Gastrocnemius medialis (tissue), 4 donors: Measurements from ENCODE around the gene MFSD6L. TPM values are rescaled to one million over a fixed set of nuclear protein-coding genes. Genes with fewer than 3 reads are reported as not detected.

Experiments
- ATAC-seq, 2 donors: fragments of 150-250 bp; one replicate each; pipeline ENCODE4 v1.9.1; 2016
- DNase-seq, 2 donors: peaks; one replicate each; pipeline ENCODE4 v3.0.0-alpha.2; 2019
- H3K27ac ChIP-seq, 4 donors: fragments of 200-600 bp; sonication (generic); 1 replicate in 1 of 4; 2 replicates in 3 of 4; pipeline ENCODE4 v1.5.1; 2016 to 2018; ENCODE audit warnings: mild to moderate bottlenecking in 2 of 4, moderate library complexity in 1 of 4
- H3K27me3 ChIP-seq, 3 donors: fragments of 200-600 bp; sonication (generic) in 2 of 3; 1 replicate in 1 of 3; 2 replicates in 2 of 3; pipeline versions ENCODE4 v1.5.1 to v1.6.0; 2016 to 2019; ENCODE audit warnings: mild to moderate bottlenecking in 1 of 3, moderate library complexity in 1 of 3
- H3K36me3 ChIP-seq, 2 donors: fragments of 200-600 bp; sonication (generic) in 1 of 2; one replicate each; pipeline ENCODE4 v1.5.1; 2017 to 2018
- H3K4me1 ChIP-seq, 2 donors: fragments of 200-600 bp; sonication (generic) in 1 of 2; one replicate each; pipeline ENCODE4 v1.5.1; 2016 to 2017; ENCODE audit warnings: mild to moderate bottlenecking in 2 of 2
- H3K4me3 ChIP-seq, 4 donors: fragments of 200-600 bp; sonication (generic) in 3 of 4; 1 replicate in 1 of 4; 2 replicates in 3 of 4; pipeline ENCODE4 v1.5.1; 2016 to 2019; ENCODE audit warnings: mild to moderate bottlenecking in 2 of 4
- H3K9me3 ChIP-seq, 3 donors: fragments of 200-600 bp; sonication (generic) in 2 of 3; 1 replicate in 1 of 3; 2 replicates in 2 of 3; pipeline ENCODE4 v1.5.1; 2016 to 2019
- CTCF ChIP-seq, 5 experiments: fragments of 450-650 bp in 3 of 5; fragments of 200-600 bp in 2 of 5; sonication (generic) in 2 of 5; IDR thresholded peaks in 4 of 5; conservative IDR thresholded peaks in 1 of 5; 1 replicate in 4 of 5; 2 replicates in 1 of 5; pipeline ENCODE4 v1.5.1; 2016 to 2019; ENCODE audit warnings: antibody characterized with exemption in 5 of 5, mild to moderate bottlenecking in 3 of 5, moderate library complexity in 3 of 5
- POLR2A ChIP-seq, 2 donors: fragments of 450-650 bp; IDR thresholded peaks; one replicate each; pipeline ENCODE4 v1.6.1; 2017; ENCODE audit warnings: antibody characterized with exemption in 2 of 2, mild to moderate bottlenecking in 2 of 2, moderate library complexity in 2 of 2
- in situ Hi-C, 4 donors: fragments of 200-750 bp; cut with MboI; loops; one replicate each; pipeline versions ENCODE4 v1.15.0 to v1.8.0; 2017; ENCODE audit warnings: low sequenced_read_pairs in 4 of 4
- intact Hi-C: fragments of 100-400 bp; cut with DNase I; formaldehyde crosslinking; loops from one replicate; pipeline ENCODE4 v1.15.1; 2023; ENCODE audit warnings: low total_unique reads
- total RNA-seq, 4 donors: library from RNA; depleted of rRNA; stranded (reverse); fragments of >200 nt; gene quantifications; one replicate each; pipeline versions ENCODE4 v1.1.0 to v1.2.3, GENCODE V29; 2016

Gene MFSD6L
- total RNA-seq, 4 donors from 2014 or later = not detected

GRCh38 chr17:8837563-8838075 lies 38.5 kb upstream of the MFSD6L start:
- no peak for ATAC-seq
- TF ChIP-seq POLR2A (IDR thresholded peaks at IDR 0.05) (no peak), CTCF (IDR thresholded peaks at IDR 0.05 in 4 of 5, conservative IDR thresholded peaks at IDR 0.05 in 1 of 5) (no peak)
- Histone ChIP-seq H3K4me3 (no peak overlapping the region), H3K27ac (no peak overlapping the region), H3K27me3 (peaks cover 3 to 6% (median 5%) of the 10 kb centered on the region in 3 donors), H3K4me1 (no peaks in the 10 kb centered on the region), H3K9me3 (no peaks in the 10 kb centered on the region), H3K36me3 (no peaks in the 10 kb centered on the region)
- in situ Hi-C loops = no loop called here
- intact Hi-C loops = no loop called here
- DNase-seq = no peak

- H3K36me3 ChIP-seq = no peaks in the 10 kb centered on the region
- H3K27ac ChIP-seq = no peak overlapping the region
- in situ Hi-C loops (no loop called here), intact Hi-C loops (no loop called here)
- no peak for ATAC-seq
- H3K4me1 ChIP-seq = no peaks in the 10 kb centered on the region
- H3K4me3 ChIP-seq = no peak overlapping the region
- DNase-seq = no peak
- no peaks in the 10 kb centered on the region for H3K9me3 ChIP-seq
- no peak for TF ChIP-seq CTCF (IDR thresholded peaks at IDR 0.05 in 4 of 5, conservative IDR thresholded peaks at IDR 0.05 in 1 of 5)
- no peak for TF ChIP-seq POLR2A (IDR thresholded peaks at IDR 0.05)
- peaks cover 3 to 7% (median 6%) of the 10 kb centered on the region in 3 donors for H3K27me3 ChIP-seq
These were observed 37.8 kb upstream of the MFSD6L start for GRCh38 chr17:8836821-8837562.

- H3K4me1 ChIP-seq = no peaks in the 10 kb centered on the region
- no peak for ATAC-seq
- intact Hi-C loops = no loop called here
- in situ Hi-C loops = no loop called here
- DNase-seq = no peak
- H3K9me3 ChIP-seq = no peaks in the 10 kb centered on the region
- no peak for TF ChIP-seq POLR2A (IDR thresholded peaks at IDR 0.05)
- TF ChIP-seq CTCF (IDR thresholded peaks at IDR 0.05 in 4 of 5, conservative IDR thresholded peaks at IDR 0.05 in 1 of 5) = no peak
- H3K36me3 ChIP-seq = no peaks in the 10 kb centered on the region
- H3K27me3 ChIP-seq = peaks cover 3 to 7% (median 6%) of the 10 kb centered on the region in 3 donors
- H3K4me3 ChIP-seq = no peak overlapping the region
- H3K27ac ChIP-seq = no peak overlapping the region
These were observed 36.6 kb upstream of the MFSD6L start for GRCh38 chr17:8835631-8836364.

GRCh38 chr17:8835106-8835505 lies 35.9 kb upstream of the MFSD6L start:
- no peak overlapping the region for H3K4me3 ChIP-seq
- no peak for ATAC-seq
- TF ChIP-seq CTCF (IDR thresholded peaks at IDR 0.05 in 4 of 5, conservative IDR thresholded peaks at IDR 0.05 in 1 of 5) (no peak), POLR2A (IDR thresholded peaks at IDR 0.05) (no peak)
- no peak for DNase-seq
- no peaks in the 10 kb centered on the region for H3K4me1 ChIP-seq
- H3K27ac ChIP-seq = no peak overlapping the region
- no peaks in the 10 kb centered on the region for H3K9me3 ChIP-seq
- in situ Hi-C loops = no loop called here
- peaks cover 3 to 7% (median 6%) of the 10 kb centered on the region in 3 donors for H3K27me3 ChIP-seq
- no peaks in the 10 kb centered on the region for H3K36me3 ChIP-seq
- intact Hi-C loops = no loop called here
